ENCODE data around the gene TSPAN14. TPM values are rescaled to one million over a fixed set of nuclear protein-coding genes. Genes with fewer than 3 reads are reported as not detected.

The TSPAN14 gene
- total RNA-seq, 4 donors from 2014 or later: 123 to 163 (median 150) TPM

- H3K36me3 ChIP-seq: peaks cover 5 to 58% (median 15%) of the 10 kb centered on the region in 3 donors
- WGBS, 2 donors: 74 to 83% methylated on average over 6 to 8 of the region's 10 CpGs
- no peak for DNase-seq (ENCODE audit: low spot score in 2 of 2)
These were observed 66.8 kb downstream of the TSPAN14 start for GRCh38 chr10:80520661-80521470.

GRCh38 chr10:80522756-80523363 lies 68.8 kb downstream of the TSPAN14 start:
- Histone ChIP-seq H3K9me3 (no peaks in the 10 kb centered on the region), H3K27ac (no peak overlapping the region), H3K4me3 (no peak overlapping the region), H3K36me3 (peaks cover 0 to 38% (median 8%) of the 10 kb centered on the region in 3 donors), H3K4me1 (peaks cover 0 to 28% (median 5%) of the 10 kb centered on the region in 4 donors), H3K27me3 (no peaks in the 10 kb centered on the region)
- no peak for DNase-seq (ENCODE audit: low spot score in 2 of 2)
- WGBS, 2 donors: 70 to 74% methylated on average over 8 of the region's 8 CpGs
- TF ChIP-seq CTCF (IDR thresholded peaks at IDR 0.05) (no peak), EP300 (IDR thresholded peaks at IDR 0.05) (no peak), POLR2A (IDR thresholded peaks at IDR 0.05) (no peak)

More at GRCh38 chr10:80520661-80521470, 66.8 kb downstream of the TSPAN14 start:
- Histone ChIP-seq H3K4me1 (peaks cover 0 to 48% (median 7%) of the 10 kb centered on the region in 4 donors), H3K9me3 (no peaks in the 10 kb centered on the region), H3K4me3 (no peak overlapping the region), H3K27ac (no peak overlapping the region), H3K27me3 (no peaks in the 10 kb centered on the region)
- TF ChIP-seq POLR2A (IDR thresholded peaks at IDR 0.05): no peak
- no peak for TF ChIP-seq CTCF (IDR thresholded peaks at IDR 0.05)
- TF ChIP-seq EP300 (IDR thresholded peaks at IDR 0.05): no peak

GRCh38 chr10:80523773-80524172 lies 69.7 kb downstream of the TSPAN14 start:
- TF ChIP-seq POLR2A (IDR thresholded peaks at IDR 0.05) (no peak), CTCF (IDR thresholded peaks at IDR 0.05) (no peak), EP300 (IDR thresholded peaks at IDR 0.05) (no peak)
- Histone ChIP-seq H3K4me1 (peaks cover 0 to 19% (median 2%) of the 10 kb centered on the region in 4 donors), H3K4me3 (no peak overlapping the region), H3K9me3 (no peaks in the 10 kb centered on the region), H3K27me3 (no peaks in the 10 kb centered on the region), H3K36me3 (peaks cover 0 to 29% (median 8%) of the 10 kb centered on the region in 3 donors), H3K27ac (no peak overlapping the region)
- DNase-seq (ENCODE audit: low spot score in 2 of 2): no peak
- WGBS, 2 donors: 50 to 55% methylated on average over 6 of the region's 6 CpGs

- DNase-seq (ENCODE audit: low spot score in 2 of 2): no peak
- WGBS, 2 donors: 62 to 63% methylated on average over 12 of the region's 12 CpGs
- H3K36me3 ChIP-seq: peaks cover 0 to 23% (median 8%) of the 10 kb centered on the region in 3 donors
These were observed 70.2 kb downstream of the TSPAN14 start for GRCh38 chr10:80524190-80524909.

More at GRCh38 chr10:80524190-80524909, 70.2 kb downstream of the TSPAN14 start:
- no peak overlapping the region for H3K27ac ChIP-seq
- TF ChIP-seq EP300 (IDR thresholded peaks at IDR 0.05): no peak
- no peak for TF ChIP-seq CTCF (IDR thresholded peaks at IDR 0.05)
- no peak for TF ChIP-seq POLR2A (IDR thresholded peaks at IDR 0.05)
- H3K27me3 ChIP-seq: no peaks in the 10 kb centered on the region
- H3K9me3 ChIP-seq: no peaks in the 10 kb centered on the region
- H3K4me1 ChIP-seq: peaks cover 0 to 14% (median 2%) of the 10 kb centered on the region in 4 donors
- no peak overlapping the region for H3K4me3 ChIP-seq
